GM19395 (cell line): Measurements from ENCODE around the gene BCAS4.
"Not testable (repeated sequence)": the region's sequence is repeated elsewhere in the genome, so short reads cannot be mapped to it uniquely, and the experiment has no call there.

Experiments
- ATAC-seq: cut with Tn5 transposase; IDR thresholded peaks from one replicate; pipeline ENCODE4 v1.9.1; 2021; ENCODE audit warnings: mild to moderate bottlenecking, moderate library complexity; ENCODE audit not compliant: unreplicated experiment

Gene BCAS4

GRCh38 chr20:50771419-50772080 is 23.3 kb upstream of the BCAS4 start:
- not testable (repeated sequence) for ATAC-seq

GRCh38 chr20:50772420-50773185 is 22.3 kb upstream of the BCAS4 start:
- no peak for ATAC-seq

GRCh38 chr20:50774515-50774914 is 20.3 kb upstream of the BCAS4 start:
- ATAC-seq, result no peak

- ATAC-seq, result no peak
Observed at GRCh38 chr20:50776122-50776817, 18.6 kb upstream of the BCAS4 start.

GRCh38 chr20:50777373-50777772 is 17.5 kb upstream of the BCAS4 start:
- ATAC-seq, result no peak

- ATAC-seq, result not testable (repeated sequence)
Observed at GRCh38 chr20:50778994-50779393, 15.9 kb upstream of the BCAS4 start.

GRCh38 chr20:50783390-50783789 is 11.5 kb upstream of the BCAS4 start:
- ATAC-seq, result no peak

- no peak for ATAC-seq
Observed at GRCh38 chr20:50783903-50784302, 11.0 kb upstream of the BCAS4 start.

GRCh38 chr20:50784464-50784863 is 10.4 kb upstream of the BCAS4 start:
- ATAC-seq, result no peak

- no peak for ATAC-seq
Observed at GRCh38 chr20:50786703-50787102, 8.2 kb upstream of the BCAS4 start.

GRCh38 chr20:50787181-50787580 is 7.7 kb upstream of the BCAS4 start:
- ATAC-seq, result no peak

- ATAC-seq, result no peak
Observed at GRCh38 chr20:50788045-50788991, 6.5 kb upstream of the BCAS4 start.

- no peak for ATAC-seq
Observed at GRCh38 chr20:50789968-50790650, 4.8 kb upstream of the BCAS4 start.

GRCh38 chr20:50790651-50791277 is 4.1 kb upstream of the BCAS4 start:
- ATAC-seq, result peak; percentile 54

- no peak for ATAC-seq
Observed at GRCh38 chr20:50792708-50793574, 1.9 kb upstream of the BCAS4 start.

- not testable (repeated sequence) for ATAC-seq
Observed at GRCh38 chr20:50793575-50794016, 1.3 kb upstream of the BCAS4 start.

- peak; percentile 11 for ATAC-seq
Observed at GRCh38 chr20:50794181-50794845, 548 bp upstream of the BCAS4 start.

GRCh38 chr20:50797142-50797541 is 2.3 kb downstream of the BCAS4 start:
- no peak for ATAC-seq
